Hindlimb muscle (tissue), 1 donor: ENCODE data around the gene FAM177A1. TPM values are rescaled to one million over a fixed set of nuclear protein-coding genes. Genes with fewer than 3 reads are reported as not detected.
"Not testable (repeated sequence)": the region's sequence is repeated elsewhere in the genome, so short reads cannot be mapped to it uniquely, and the experiment has no call there.

Source experiments
- DNase-seq: peaks from one replicate; pipeline ENCODE4 v3.0.0-alpha.2; 2013
- polyA plus RNA-seq: library from polyadenylated mRNA; unstranded; fragments of 120-200 nt; gene quantifications from one replicate; pipeline ENCODE4 v1.2.1, GENCODE V29; 2013; ENCODE audit not compliant: insufficient read length

The FAM177A1 gene
- 33.6 TPM for polyA plus RNA-seq

- peak; percentile 91 for DNase-seq
These were observed at the start of gene FAM177A1 for GRCh38 chr14:35046048-35046750. TSS of gene FAM177A1 (plus strand) at chr14:35046272. CDS start at chr14:35046464, 192 bp downstream.

- no peak for DNase-seq
These were observed 48.3 kb upstream of the FAM177A1 start for GRCh38 chr14:34997762-34998161.

GRCh38 chr14:34999500-34999899 lies 46.6 kb upstream of the FAM177A1 start:
- DNase-seq, result no peak

DNA sequence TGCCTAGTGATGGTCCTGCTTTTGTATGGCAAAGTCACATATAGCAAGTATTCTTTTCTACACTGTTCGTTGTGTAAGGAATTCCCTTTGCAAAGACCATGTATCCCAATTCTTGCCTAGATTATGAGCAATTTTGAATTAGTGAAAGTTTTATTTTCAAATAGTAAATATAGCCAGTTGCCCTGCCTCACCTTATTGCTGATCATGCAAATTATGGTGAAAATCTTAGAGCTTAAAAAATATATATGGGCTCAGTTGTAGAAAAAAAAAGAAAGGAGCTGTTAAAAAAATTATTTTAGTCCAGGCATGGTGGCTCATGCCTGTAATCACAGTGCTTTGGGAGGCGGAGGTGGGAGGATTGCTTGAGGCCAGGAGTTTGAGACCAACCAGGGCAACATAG lies 44.5 kb upstream of the FAM177A1 start:
- no peak for DNase-seq

DNA sequence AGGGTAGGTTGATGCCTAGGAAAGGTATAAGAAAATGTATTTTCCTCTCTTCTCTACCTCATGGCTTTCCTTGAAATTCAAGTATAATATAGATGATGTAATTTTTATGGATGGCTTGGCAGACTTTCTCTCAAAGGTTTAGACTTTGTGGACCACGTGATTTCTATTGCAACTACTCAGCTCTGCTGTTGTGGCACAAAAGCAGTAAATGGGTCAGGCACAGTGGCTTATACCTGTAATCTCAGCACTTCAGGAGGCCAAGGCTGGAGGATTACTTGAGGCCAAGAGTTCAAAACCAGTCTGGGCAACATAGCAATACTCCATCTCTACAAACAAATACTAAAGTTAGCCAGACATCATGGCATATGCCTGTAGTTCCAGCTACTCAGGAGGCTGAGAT lies 41.2 kb upstream of the FAM177A1 start:
- no peak for DNase-seq

- DNase-seq, result no peak
These were observed 29.5 kb upstream of the FAM177A1 start for GRCh38 chr14:35016568-35016967.

- no peak for DNase-seq
These were observed 25.4 kb upstream of the FAM177A1 start for GRCh38 chr14:35020713-35021112.

- no peak for DNase-seq
These were observed 17.6 kb upstream of the FAM177A1 start for GRCh38 chr14:35028435-35028834.

DNA sequence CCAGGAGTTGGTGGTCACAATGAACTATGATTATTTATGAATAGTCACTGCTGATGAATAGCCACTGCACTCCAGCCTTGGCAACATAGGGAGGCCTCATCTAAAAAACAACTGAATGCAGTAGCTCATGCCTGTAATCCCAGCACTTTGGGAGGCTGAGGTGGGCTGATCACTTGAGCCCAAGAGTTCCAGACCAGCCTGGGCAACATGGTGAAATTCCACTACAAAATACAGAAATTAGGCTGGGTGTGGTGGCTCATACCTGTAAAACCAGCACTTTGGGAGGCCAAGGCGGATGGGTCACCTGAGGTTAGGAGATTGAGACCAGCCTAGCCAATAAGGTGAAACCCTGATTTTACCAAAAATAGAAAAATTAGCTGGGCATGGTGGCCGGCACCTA lies 13.5 kb upstream of the FAM177A1 start:
- DNase-seq, result no peak

- DNase-seq, result no peak
These were observed 11.6 kb upstream of the FAM177A1 start for GRCh38 chr14:35034440-35034833.

- DNase-seq, result not testable (repeated sequence)
These were observed 11.0 kb upstream of the FAM177A1 start for GRCh38 chr14:35034944-35035554.

- not testable (repeated sequence) for DNase-seq
These were observed 7.8 kb upstream of the FAM177A1 start for GRCh38 chr14:35038312-35038711.

DNA sequence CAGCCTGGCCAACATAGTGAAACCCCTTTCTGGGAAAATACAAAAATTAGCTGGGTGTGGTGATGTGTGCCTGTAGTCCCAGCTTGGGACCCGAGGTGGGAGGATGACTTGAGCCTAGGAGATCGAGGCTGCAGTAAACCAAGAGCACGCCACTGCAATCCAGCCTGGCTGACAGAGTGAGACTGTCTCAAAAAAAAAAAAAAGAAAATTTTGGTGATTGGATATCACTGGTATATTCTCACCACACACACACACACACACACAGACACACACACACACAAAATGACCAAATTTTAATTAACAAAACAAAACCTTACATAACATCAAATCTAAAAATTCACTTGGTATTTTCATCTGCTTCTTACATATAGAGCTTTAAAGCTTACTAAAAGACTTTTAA lies 3.4 kb upstream of the FAM177A1 start:
- DNase-seq, result no peak

- no peak for DNase-seq
These were observed 3.0 kb upstream of the FAM177A1 start for GRCh38 chr14:35043046-35043445.

DNA sequence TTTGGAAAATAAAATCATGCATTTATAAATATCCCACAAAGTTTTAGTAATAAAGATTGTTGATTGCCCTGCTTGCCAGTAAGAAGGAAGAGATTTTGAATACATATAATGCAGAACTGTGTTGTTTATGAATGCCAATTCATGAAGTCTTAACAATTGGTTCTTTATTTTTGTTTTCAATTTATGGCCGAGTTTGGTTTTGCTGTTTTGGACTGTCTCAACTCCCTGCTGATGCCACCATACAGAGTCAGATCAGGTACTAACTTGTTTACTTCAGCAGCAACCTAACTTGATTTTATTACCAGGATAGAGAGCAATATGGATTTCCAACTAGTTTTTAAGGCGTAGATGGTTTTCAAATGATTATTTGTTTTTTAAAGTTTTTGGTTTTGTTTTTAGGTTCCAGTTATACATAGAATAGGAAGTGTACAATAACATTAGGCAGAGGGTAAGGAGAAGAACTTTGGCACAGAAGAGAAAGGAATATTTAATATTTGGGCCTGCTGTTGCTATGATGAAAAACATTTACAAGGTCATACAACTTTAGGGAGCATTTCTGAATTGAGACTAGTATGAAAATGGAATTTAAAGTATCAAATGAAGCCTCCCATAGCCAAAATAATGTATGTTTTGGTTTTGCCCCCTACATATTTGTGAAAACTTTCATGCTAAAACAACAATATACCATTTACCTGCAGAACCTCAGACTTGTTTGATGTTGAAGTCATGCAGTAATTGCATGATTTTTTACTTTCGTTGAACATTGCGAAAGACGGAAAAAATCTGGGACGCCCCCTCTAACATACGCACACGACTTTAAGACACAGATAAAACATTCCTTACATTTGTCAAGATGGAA lies 904 bp upstream of the FAM177A1 start:
- no peak for DNase-seq

GRCh38 chr14:35045798-35046047 lies 349 bp upstream of the FAM177A1 start:
- peak; percentile 47 for DNase-seq

DNA sequence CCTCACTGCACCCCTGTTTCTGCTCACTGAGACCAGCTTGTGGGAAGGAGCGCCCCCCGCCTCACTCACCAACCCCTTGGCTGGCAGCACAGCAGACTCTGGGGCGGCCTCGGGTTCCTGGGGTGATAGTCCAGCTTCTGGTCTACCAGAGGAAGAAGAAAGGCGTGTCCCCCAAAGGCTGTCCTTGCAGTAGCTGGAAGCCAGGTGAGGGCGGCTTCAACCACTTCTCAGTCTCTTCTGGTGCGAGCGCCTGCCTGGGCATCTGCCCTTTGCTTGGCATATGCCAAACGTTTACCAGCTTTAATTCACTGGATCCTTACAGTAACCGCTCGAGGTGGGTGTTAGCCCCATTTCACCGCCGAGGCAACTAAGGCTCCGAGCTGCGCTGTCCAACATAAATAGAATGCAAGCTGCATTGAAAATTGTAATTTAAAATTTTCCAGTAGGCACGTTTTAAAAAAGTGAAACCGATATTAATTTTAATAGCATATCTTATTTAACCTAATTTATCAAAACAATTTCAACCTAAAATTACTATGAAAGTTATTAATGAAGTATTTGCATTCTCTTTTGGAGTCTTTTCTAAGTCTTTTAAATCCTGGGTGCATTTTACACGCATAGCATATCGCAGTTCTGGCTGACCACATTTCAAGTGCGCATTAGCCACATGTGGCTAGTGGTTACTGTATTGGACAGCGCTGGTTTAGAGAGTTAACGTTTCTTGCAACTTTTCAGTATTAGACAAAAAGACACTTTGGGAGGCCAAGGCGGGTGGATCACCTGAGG lies 872 bp downstream of the FAM177A1 start:
- no peak for DNase-seq

- DNase-seq, result no peak
These were observed 2.0 kb downstream of the FAM177A1 start for GRCh38 chr14:35047976-35048513.

GRCh38 chr14:35050652-35051051 lies 4.6 kb downstream of the FAM177A1 start:
- no peak for DNase-seq

GRCh38 chr14:35051796-35052195 lies 5.7 kb downstream of the FAM177A1 start:
- no peak for DNase-seq

GRCh38 chr14:35052637-35053036 lies 6.6 kb downstream of the FAM177A1 start:
- no peak for DNase-seq

- DNase-seq, result not testable (repeated sequence)
These were observed 15.2 kb downstream of the FAM177A1 start for GRCh38 chr14:35061113-35061791.
